NCI-H82 treated with DMSO at 0.1 percent for 48 hours (cell line): ENCODE measurements around the gene VAC14.
A peak's percentile ranks its signal among the peaks of the same experiment; 100 is the strongest.
"Not testable (repeated sequence)": the region's sequence is repeated elsewhere in the genome, so short reads cannot be mapped to it uniquely, and the experiment has no call there.

Source experiments
- DNase-seq: peaks from one replicate; lab custom pipeline; 2025; ENCODE audit not compliant: unreplicated experiment; lab: John Stamatoyannopoulos, UW

Gene VAC14

DNA sequence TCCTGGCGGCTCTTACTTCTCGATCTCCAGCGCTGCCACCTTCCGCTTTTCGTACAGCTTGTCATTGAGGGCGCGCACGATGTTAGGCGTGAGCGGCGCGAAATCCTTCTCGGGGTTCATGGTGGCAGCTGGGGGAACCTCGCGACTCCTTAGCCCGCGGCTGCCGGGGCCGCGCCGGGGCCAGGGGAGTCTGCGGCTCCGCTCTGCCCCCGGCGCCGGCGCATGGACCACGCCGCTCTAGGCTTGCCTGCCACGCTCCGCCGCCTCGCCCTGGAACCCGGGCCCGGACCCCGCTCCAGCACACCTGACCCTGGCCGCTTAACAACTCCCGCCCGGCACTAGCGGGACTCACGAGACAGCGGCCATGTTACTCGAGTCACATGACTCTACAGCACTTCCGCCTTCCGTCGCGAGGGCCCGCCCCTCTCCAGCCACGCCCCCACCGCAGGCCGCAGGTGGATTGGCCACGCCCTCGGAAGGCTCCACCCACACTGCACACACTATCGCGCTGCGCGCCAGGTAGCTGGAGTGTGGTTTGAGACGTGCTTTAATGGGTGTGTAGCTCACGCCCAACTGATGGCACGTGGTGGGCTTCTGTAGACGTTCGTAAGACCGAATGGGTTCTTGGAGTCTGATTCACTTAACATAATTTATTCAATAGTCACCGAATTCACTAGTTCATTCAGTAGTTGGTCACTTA is at the start of gene VAC14:
Gene VAC14, minus strand, starts transcription at position 378 of the 700 bp plus-strand sequence. Its CDS starts 258 bp downstream, at position 120.
- DNase-seq: peak; percentile 70

DNA sequence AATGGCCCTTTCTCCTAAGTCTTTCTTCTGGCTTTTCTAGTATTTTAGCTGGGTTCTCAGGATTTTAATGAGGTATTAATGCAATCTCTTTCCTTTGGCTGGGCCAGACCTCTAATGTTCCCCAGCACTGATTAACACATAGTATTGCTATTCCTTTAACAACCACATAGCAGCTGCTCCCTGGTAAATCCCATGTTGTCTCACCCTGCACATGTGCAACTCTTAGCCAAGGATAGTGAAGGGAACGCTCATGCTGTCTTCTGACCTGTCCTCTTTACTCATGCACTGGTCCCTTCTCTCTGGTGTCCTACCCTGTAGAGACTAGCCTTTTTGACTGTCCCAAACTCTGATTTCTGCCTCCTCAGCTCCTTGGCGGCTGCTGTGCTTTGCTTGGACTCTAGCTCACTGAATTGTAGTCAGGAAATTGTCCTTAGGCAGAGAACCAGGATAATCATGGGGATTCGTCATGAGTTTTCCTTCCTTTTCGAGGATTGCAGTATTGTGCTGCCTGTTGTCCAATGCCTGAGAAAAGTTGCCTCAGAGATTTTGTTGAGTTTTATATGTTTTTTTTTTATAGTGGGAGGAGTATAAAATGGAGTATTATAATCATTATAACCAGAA is 22.6 kb upstream of the VAC14 start:
- not testable (repeated sequence) for DNase-seq

DNA sequence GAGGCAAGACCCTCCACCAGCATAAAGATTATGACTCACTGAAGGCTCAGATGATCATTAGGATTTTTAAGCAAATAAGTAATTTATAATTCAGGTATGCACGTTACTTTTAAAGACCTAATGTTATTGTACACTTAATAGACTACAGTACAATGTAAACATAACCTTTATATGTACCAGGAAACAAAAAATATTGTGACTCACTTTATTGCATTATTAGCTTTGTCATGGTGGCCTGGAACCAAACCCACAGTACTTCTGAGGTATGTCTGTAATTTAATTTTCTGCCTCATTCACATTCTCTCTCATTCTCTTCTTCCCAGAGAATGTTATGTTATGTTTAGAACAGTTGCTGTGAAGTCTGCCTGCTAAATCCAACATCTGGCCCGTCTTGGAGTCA is 21.8 kb upstream of the VAC14 start:
- not testable (repeated sequence) for DNase-seq

DNA sequence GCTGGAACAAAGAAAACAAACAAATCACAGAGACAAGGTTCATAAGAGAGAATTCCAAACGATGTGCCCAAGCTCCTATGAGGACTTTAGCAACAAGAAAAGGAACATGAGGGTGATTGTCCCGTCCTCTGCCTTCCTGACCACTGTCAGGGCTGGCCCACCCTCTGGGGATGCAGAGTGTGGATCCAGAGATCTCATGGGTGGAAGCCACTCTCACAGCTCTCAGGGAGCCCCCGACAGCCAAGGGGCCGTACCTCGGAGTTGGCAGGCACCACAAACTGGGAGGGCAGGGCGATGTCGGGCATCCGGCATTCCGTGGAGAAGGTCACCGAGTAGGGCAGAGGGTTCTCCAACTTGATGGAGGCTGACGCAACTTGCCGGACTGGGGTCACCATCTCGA is 17.1 kb upstream of the VAC14 start:
- not testable (repeated sequence) for DNase-seq

DNA sequence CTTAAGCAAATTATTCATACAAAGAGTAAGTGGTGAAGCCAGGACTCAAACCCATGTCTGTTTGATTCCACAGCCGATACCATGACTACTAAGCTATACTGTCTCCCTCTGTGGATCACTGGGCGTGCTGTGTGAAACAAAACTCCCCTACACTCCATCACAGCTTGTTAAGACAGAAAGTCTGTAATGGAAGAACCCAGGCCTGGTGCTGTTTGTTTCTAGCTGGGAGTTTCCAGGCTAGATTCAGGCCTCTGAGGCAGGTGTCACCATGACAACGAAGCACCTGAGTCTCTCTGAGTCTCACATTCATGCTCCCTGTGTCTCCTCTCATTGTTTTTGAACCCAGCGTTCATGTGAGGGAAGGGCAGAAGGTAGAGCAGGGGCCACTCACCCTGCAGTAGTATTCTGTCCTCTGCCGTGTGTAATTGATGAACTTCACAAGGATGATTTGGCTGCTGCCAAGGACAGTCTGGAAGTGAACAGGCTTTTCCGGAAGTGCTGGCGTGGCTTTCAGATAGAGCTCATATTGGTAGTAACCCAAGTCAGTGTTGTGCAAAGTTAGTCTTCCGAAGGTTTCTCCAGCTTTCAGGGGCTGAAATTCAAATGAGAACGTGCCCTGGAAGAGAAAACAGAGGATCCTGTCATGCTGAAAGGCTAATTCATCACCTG is 8.6 kb upstream of the VAC14 start:
- DNase-seq: no peak

DNA sequence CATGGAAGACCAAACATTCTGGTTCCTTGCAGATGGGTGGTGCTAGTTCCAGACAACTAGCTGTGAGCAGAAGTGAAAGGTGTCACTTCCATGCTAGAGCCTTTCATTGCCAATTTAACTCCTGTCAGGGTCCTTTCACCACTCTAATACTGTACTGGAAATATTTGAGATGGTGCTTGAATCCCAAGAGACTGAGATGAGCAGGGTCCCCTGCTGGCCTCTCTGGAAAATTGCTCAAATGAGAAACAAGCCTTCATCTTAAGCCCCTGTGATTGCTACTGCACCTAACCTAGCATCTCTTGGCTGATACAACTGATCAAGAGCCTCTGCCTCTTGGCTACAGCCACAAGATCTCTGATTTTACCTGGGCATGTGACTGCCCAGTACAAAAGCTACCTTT is 7.4 kb upstream of the VAC14 start:
- no peak for DNase-seq

DNA sequence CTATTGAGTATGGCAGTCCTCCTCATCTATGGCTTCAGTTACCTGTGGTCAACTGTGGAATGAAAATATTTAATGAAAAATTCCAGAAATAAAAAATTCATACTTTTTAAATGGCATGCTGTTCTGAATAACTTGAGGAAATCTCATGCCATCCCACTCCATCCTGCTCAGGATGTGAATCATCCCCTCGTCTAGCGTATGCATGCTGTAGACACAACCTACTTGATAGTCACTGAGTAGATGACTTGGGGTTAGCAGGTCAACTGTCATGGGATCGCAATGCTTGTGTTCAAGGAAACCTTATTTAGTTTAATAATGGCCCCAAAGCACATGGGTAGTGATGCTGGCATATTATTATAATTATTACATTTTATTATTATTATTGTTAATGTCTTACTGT is 4.8 kb upstream of the VAC14 start:
- no peak for DNase-seq

DNA sequence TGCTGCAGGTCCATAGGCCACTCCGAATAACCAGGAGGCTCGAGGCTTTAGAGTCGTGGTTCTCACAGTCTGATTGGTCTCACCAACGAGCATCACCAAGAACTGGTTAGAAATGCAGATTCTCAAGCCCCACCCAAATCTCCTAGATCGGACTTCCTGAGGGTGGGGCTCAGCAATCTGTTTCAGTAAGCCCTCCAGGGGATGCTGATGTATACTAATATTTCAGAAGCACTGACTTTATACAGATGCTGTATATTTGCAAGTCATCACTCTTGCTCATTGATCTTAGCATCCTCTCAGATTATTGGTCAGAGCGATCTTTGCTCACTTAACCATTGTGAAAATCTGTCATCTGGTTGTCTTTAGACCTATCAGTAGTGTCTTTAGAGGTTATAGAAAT is 4.4 kb upstream of the VAC14 start:
- DNase-seq: no peak

DNA sequence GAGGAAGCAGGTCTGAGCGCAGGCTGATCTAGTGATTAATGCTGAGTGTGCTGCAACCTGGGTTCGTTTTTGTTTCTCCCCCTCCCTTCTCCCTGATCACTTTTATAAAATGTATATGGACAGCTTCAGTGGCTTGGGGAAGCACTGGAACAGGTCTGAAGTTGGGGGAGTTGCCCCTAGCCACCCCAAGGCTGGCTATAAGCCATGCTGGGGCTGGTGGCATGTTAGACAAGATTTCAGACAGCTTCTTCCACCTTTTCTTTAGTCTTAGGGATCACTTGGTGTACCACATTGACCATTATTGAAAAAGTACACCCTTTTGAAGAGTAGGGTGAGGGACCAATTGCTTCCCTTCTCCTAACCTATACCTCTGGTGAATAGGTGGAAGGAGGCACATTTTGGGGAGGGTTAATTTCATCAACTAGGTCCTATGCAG is 3.8 kb upstream of the VAC14 start:
- no peak for DNase-seq

DNA sequence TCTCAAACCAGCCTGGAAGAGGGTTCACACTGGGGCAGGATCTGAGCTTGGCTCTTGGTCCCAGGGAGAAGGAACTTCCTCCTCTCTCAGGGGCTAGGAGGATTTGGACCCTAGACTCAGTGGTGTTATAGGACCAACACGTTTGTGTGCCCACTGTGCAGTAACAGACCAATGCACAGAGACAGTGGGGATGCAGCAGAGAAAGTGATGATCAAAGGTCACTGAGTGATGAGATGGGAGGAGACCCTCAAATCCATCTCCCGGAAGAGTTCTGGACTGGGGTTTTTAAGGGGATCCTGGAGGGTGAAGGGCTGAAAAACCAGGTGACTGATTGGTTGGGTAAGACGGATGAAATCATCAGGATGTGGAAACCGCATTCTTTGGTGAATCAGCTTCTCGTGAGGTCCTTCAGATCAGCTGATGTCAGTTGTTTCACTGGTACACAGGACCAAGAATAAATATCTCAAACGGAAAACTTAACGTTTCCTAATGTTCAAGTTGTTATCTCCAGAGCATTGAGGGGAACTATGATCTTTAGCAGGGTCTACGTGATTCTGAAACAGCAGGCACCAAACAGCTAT is 3.3 kb upstream of the VAC14 start:
- no peak for DNase-seq

DNA sequence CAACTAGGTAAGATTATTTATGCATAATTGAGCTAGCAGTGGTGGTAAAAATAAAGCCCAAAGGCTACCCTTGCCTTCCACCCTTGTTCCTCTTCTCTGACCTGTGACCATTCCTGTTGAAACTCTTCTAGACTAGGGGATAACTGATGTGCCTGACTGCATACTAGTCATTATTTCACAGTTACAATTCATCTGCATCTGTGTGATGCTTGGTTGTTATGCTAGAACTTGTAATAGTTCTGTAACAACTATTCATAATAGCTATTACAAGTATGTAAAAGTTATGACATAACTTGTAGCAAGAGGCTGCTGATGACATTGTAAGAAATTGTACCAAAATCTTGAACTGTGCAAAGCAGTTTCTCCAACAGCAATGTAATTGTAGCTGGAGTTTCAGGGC is 2.4 kb upstream of the VAC14 start:
- no peak for DNase-seq

DNA sequence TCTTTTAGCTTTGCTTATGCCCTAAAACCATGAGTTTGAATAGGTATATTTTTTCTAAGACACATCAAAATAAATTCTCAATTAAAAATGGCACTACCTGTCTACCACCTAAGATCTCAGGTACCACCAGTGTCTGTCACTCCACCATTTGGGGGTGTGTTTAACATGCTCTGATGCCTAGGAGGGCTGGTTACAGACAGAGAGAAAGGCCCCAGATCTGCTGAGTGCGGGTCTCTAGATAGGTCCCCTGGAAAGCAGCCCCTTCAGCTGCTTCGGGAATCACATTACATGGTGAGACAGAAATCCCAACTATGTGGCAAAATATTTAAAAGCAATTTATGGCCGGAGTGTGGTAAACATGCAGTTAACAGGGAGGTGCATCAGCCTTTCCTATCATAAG is 653 bp upstream of the VAC14 start:
- DNase-seq: no peak

DNA sequence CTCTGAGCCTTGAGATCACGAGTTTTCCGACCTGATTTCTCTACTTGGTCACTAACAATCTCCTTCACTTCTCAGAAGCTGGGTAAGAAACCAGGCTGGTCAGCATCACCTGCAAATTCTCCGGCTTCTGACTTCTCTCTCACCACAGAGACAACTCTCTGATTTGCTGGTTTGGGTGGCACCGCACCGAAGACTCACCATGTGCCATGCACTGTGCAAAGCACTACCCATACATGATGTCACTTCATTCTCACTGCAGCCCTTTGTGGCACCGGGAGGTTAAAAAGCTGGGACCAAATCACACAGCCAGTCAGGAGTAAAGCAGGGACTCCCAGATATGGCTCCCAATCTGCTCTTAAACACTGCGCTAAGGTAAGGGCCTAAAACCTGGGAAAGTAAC is 647 bp downstream of the VAC14 start:
- DNase-seq: no peak

DNA sequence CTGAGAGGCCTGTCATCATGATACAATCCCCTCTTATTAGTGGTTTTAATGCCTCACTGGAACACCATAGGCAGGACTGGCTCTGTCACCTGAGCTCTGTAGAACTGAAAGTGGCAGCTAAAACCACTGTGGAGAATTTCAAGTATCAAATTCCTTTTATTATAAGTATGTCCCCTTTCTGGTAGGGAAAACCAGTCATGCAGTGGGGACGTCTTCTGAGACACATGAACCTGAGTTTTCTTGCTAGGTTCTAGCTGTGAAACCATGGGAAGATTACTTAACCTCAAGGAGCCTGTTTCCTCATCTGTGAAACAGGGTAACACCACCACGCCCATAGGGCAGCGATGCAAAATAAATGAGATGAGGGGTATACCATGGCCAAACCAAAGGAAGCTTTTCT is 4.7 kb downstream of the VAC14 start:
- DNase-seq: no peak

DNA sequence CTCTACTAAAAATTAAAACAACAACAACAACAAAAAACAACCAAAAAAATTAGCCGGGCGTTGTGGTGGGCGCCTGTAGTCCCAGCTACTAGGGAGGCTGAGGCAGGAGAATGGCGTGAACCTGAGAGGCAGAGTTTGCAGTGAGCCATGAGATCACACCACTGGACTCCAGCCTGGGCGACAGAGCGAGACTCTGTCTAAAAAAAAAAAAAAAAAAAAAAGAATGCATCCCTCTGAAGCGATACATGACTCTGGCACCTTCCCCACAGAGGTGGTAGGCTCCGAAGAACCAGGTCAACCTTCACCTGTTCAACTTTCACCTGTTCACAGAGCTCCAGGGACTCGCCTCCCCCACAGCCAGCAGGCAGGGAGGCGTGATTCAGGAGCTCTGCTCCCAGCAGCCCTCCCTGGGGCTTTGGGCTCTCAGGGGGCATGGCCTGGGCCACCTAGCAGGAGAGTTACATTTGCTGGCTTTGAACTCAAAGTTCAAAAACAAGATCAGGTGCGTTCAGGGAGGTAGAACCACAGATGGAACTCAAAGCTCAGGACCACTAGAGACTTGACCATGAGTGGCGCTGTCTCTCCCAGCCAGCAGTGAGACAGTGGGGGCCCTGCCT is 5.6 kb downstream of the VAC14 start:
- DNase-seq: no peak

DNA sequence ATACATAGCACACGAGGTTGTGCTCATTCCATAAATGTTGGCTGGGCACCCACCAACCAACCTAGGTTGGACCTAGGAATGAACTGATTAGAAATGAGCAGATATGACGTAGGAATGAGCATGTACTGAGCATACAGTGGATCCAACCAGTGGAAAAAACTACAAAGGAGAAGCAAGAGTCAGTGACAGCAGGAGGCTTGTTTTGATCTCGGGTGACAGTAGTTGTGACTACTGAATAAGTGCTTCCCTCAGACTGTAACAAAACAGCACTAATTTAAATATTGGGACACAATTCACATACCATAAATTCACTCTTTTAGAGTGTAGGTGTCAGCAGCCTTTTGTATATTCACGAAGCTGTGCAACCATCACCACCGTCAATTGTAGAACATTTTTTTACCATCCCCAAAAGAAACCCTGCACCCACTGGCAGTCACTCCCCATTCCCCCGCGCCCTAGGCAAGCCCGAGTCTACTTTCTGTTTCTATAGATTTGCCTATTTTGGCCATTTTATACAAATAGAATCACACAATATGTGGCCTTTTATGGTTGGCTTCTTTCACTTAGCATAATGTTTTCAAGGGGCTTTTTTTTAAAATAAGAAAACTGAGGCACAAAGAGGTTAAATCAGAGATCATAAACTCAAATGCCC is 7.0 kb downstream of the VAC14 start:
- no peak for DNase-seq

DNA sequence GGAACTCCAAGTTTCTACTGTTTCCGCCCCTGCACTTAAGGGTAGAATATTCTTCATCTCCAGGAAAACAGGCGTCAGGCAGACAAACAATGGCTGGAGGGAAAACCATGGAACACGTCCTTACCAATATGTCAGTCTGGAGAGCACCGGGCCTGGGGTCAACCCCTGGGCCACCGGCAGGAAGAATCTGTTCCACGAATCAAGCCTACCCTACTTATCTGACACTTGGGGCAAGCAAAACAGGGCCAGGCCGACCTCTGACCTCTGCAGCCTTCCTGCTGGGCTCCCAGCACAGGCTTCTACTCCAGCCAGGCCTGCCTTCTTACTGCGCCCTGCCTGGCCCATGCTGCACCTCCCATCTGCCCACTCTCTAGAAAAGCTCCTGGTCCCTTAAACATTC is 10.1 kb downstream of the VAC14 start:
- no peak for DNase-seq

DNA sequence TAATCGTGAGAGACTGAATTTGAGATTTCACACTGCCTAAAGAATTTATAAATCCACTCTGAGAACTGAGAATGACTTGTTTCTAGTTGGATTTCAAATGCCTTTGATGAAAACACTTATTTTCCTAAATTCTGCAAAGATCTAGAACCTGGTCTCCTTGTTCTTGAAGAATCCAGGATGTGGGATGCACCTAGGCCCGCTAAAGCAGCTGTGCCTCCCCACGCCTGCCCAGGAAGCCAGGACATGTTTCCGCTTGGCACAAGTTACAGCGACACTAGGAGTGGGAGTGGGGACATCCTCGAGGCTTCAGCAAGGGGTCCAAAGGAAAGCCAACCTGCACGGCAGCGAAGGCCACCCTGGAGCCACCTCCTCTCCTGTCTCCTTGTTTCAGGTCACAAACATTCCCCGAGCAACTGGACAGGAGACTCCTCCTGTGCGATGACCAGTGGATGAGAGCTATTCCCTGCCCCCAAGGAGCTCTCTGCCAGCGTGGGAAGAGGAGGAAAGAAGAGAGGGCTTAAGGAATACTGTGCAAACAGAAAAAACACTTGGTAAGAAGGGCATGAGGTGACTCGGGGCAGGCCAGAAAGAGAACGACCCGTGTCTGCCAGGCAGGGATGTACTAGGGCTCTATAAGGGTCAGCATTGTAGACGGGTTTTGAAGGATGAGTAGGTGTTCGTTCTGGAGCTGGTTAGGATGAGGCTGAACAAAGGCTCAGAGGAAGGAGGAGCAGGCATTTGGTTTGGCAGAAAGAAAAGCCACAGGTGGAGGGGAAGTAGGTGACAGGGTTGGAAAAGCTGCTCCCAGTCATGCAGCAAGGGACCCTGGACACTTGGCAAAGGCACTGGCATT is 11.1 kb downstream of the VAC14 start:
- DNase-seq: no peak

DNA sequence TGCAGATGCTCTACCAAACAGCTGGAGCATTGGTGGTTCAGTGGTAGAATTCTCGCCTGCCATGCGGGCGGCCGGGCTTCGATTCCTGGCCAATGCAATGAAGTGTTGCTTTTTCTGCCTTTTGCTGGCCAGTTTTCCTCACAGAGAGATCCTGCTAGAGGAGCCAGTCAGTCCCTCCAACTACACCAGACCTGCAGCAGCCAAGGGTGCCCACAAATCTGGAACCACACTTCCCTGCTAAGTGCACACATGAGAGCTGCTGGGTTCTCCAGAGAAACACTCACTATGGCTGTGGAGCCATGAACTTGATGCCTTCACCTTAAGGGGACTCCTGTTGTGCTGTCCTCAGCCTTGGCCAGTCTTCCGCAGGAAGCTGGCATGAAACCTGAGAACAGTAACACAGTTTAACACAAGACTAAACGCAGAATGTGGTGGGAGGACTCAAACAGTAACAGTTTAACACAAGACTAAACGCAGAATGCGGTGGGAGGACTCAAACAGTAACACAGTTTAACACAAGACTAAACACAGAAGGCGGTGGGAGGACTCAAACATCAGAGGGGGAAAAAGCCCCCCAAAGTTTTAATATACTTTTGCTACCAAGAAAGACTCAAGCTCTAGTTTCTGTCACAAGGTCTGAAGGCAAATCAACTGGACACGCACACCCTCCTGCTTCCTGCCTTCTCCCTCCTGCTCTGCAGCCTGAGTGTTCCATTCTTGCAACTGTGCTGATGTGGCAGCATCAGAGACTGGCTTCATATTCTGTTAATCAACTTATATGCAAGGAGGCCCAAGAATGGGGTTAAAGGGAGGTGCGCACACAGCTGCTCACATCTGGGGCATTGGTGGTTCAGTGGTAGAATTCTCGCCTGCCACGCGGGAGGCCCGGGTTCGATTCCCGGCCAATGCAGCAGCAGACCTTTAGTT is 12.0 kb downstream of the VAC14 start:
- DNase-seq: no peak
